ENCODE results near the gene TMIGD3.

GRCh38 chr1:111501645-111502044, 1.8 kb downstream of the TMIGD3 start:
- TF ChIP-seq CTCF (conservative IDR thresholded peaks at IDR 0.05) (no peak), ZFX (IDR thresholded peaks at IDR 0.05) (no peak)
